ENCODE measurements around the gene XRCC4.

The XRCC4 gene

GRCh38 chr5:83362526-83362925, 285.2 kb downstream of the XRCC4 start:
- TF ChIP-seq FOXM1 (IDR thresholded peaks at IDR 0.05; ENCODE audit: borderline replicate concordance) (no peak), BHLHE40 (IDR thresholded peaks at IDR 0.05; ENCODE audit: borderline replicate concordance) (no peak), ELF4 (IDR thresholded peaks at IDR 0.05) (no peak), FOXK2 (IDR thresholded peaks at IDR 0.05) (no peak), SP1 (IDR thresholded peaks at IDR 0.05) (no peak), LEF1 (IDR thresholded peaks at IDR 0.05; ENCODE audit: borderline replicate concordance) (no peak), TARDBP (IDR thresholded peaks at IDR 0.05) (no peak), L3MBTL2 (conservative IDR thresholded peaks at IDR 0.05) (no peak), PKNOX1 (IDR thresholded peaks at IDR 0.05) (no peak), ARNT (IDR thresholded peaks at IDR 0.05) (no peak), FOXA1 (IDR thresholded peaks at IDR 0.05) (no peak), ZNF384 (IDR thresholded peaks at IDR 0.05) (no peak), CTBP1 (IDR thresholded peaks at IDR 0.05; ENCODE audit: borderline replicate concordance) (no peak), NFRKB (IDR thresholded peaks at IDR 0.05) (no peak)
- CTCF ChIA-PET: no interaction called here
- POLR2A ChIA-PET: no interaction called here
- no peak for DNase-seq (ENCODE audit: extremely low spot score)

- ChIA-PET POLR2A (no interaction called here), CTCF (no interaction called here)
- TF ChIP-seq ARNT (IDR thresholded peaks at IDR 0.05) (no peak), FOXA1 (IDR thresholded peaks at IDR 0.05) (no peak), LEF1 (IDR thresholded peaks at IDR 0.05; ENCODE audit: borderline replicate concordance) (no peak), HDGF (IDR thresholded peaks at IDR 0.05; ENCODE audit: borderline replicate concordance) (no peak), TARDBP (IDR thresholded peaks at IDR 0.05) (no peak), FOXK2 (IDR thresholded peaks at IDR 0.05) (no peak), SP1 (IDR thresholded peaks at IDR 0.05) (no peak), ZNF384 (IDR thresholded peaks at IDR 0.05) (no peak), ELF4 (IDR thresholded peaks at IDR 0.05) (no peak), PKNOX1 (IDR thresholded peaks at IDR 0.05) (no peak), NFRKB (IDR thresholded peaks at IDR 0.05) (no peak)
- DNase-seq (ENCODE audit: extremely low spot score): no peak
These were observed 286.0 kb downstream of the XRCC4 start for GRCh38 chr5:83363111-83363885.

- CTCF ChIA-PET: no interaction called here
- DNase-seq (ENCODE audit: extremely low spot score): no peak
- TF ChIP-seq FOXA1 (IDR thresholded peaks at IDR 0.05): no peak
- TF ChIP-seq ARNT (IDR thresholded peaks at IDR 0.05): no peak
- TF ChIP-seq L3MBTL2 (conservative IDR thresholded peaks at IDR 0.05): no peak
- TF ChIP-seq FOXK2 (IDR thresholded peaks at IDR 0.05): no peak
- TF ChIP-seq FOXM1 (IDR thresholded peaks at IDR 0.05; ENCODE audit: borderline replicate concordance): no peak
- no peak for TF ChIP-seq CTBP1 (IDR thresholded peaks at IDR 0.05; ENCODE audit: borderline replicate concordance)
- no peak for TF ChIP-seq LEF1 (IDR thresholded peaks at IDR 0.05; ENCODE audit: borderline replicate concordance)
- TF ChIP-seq PKNOX1 (IDR thresholded peaks at IDR 0.05): no peak
- TF ChIP-seq HDGF (IDR thresholded peaks at IDR 0.05; ENCODE audit: borderline replicate concordance): no peak
- POLR2A ChIA-PET: no interaction called here
These were observed 286.5 kb downstream of the XRCC4 start for GRCh38 chr5:83363886-83364275.

- CTCF ChIA-PET: no interaction called here
- no peak for TF ChIP-seq FOXA1 (IDR thresholded peaks at IDR 0.05)
- POLR2A ChIA-PET: no interaction called here
- DNase-seq (ENCODE audit: extremely low spot score): no peak
These were observed 287.3 kb downstream of the XRCC4 start for GRCh38 chr5:83364312-83365299.

GRCh38 chr5:83368319-83368718, 291.0 kb downstream of the XRCC4 start:
- CTCF ChIA-PET: no interaction called here
- POLR2A ChIA-PET: interaction anchor here (0.6 kb wide), 1 partner anchor 1090 kb away, joined by 3 read pairs; no protein-coding TSS in a partner anchor
- TF ChIP-seq TARDBP (IDR thresholded peaks at IDR 0.05): no peak
- TF ChIP-seq SUZ12 (IDR thresholded peaks at IDR 0.05): no peak
- no peak for TF ChIP-seq HDGF (IDR thresholded peaks at IDR 0.05; ENCODE audit: borderline replicate concordance)
- no peak for TF ChIP-seq ARNT (IDR thresholded peaks at IDR 0.05)
- TF ChIP-seq FOXM1 (IDR thresholded peaks at IDR 0.05; ENCODE audit: borderline replicate concordance): no peak
- no peak for TF ChIP-seq SP1 (IDR thresholded peaks at IDR 0.05)
- TF ChIP-seq PKNOX1 (IDR thresholded peaks at IDR 0.05): no peak
- no peak for TF ChIP-seq LEF1 (IDR thresholded peaks at IDR 0.05; ENCODE audit: borderline replicate concordance)
- TF ChIP-seq ELF4 (IDR thresholded peaks at IDR 0.05): no peak
- no peak for TF ChIP-seq L3MBTL2 (conservative IDR thresholded peaks at IDR 0.05)
- TF ChIP-seq FOXA1 (IDR thresholded peaks at IDR 0.05): no peak
- TF ChIP-seq BHLHE40 (IDR thresholded peaks at IDR 0.05; ENCODE audit: borderline replicate concordance): no peak
- TF ChIP-seq NFRKB (IDR thresholded peaks at IDR 0.05): no peak
- TF ChIP-seq ZNF384 (IDR thresholded peaks at IDR 0.05): no peak
- no peak for TF ChIP-seq FOXK2 (IDR thresholded peaks at IDR 0.05)
- no peak for TF ChIP-seq CTBP1 (IDR thresholded peaks at IDR 0.05; ENCODE audit: borderline replicate concordance)
- DNase-seq (ENCODE audit: extremely low spot score): no peak
